SU-DHL-6 (cell line): ENCODE data around the gene AHRR.

ENCODE experiments used
- EZH2phosphoT487 ChIP-seq: fragments of 200-600 bp; sonication (generic), shearing (Covaris generic); conservative IDR thresholded peaks from 2 replicates; pipeline ENCODE4 v1.6.1; 2018; ENCODE audit warnings: mild to moderate bottlenecking, antibody characterized with exemption, low read length, moderate library complexity, mixed read lengths
- TF ChIP-seq, protein P1 (sequence below): fragments of 200-600 bp; sonication (generic); IDR thresholded peaks from one replicate; pipeline ENCODE4 v1.5.1; 2017; ENCODE audit warnings: antibody characterized with exemption, mild to moderate bottlenecking, low read length, moderate library complexity; ENCODE audit not compliant: insufficient read depth, poor library complexity, severe bottlenecking

DNA sequence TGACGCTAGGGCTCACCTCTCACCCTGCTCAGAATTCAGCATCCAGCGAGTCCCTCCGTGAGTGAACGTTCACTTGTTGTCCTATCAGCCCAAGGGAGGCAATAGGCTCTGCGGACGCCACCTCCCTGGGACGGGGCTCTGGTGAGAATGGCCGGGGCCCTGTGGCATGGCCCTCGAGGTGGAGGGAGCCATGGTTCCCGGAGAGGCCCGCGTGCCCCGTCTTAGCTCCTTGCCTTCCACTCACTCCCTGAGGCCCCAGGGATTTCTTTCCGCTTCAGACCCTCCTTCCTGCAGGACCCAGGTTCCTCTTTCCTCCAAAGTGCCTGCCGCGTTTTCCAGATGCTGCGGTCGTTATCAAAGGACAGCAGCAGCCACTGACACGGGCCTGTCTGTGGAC lies 142.9 kb downstream of the AHRR start:
- TF ChIP-seq, protein P1, sequence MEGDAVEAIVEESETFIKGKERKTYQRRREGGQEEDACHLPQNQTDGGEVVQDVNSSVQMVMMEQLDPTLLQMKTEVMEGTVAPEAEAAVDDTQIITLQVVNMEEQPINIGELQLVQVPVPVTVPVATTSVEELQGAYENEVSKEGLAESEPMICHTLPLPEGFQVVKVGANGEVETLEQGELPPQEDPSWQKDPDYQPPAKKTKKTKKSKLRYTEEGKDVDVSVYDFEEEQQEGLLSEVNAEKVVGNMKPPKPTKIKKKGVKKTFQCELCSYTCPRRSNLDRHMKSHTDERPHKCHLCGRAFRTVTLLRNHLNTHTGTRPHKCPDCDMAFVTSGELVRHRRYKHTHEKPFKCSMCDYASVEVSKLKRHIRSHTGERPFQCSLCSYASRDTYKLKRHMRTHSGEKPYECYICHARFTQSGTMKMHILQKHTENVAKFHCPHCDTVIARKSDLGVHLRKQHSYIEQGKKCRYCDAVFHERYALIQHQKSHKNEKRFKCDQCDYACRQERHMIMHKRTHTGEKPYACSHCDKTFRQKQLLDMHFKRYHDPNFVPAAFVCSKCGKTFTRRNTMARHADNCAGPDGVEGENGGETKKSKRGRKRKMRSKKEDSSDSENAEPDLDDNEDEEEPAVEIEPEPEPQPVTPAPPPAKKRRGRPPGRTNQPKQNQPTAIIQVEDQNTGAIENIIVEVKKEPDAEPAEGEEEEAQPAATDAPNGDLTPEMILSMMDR = no peak
- TF ChIP-seq EZH2phosphoT487 = no peak
